ENCODE results near the gene LDHA.

DNA sequence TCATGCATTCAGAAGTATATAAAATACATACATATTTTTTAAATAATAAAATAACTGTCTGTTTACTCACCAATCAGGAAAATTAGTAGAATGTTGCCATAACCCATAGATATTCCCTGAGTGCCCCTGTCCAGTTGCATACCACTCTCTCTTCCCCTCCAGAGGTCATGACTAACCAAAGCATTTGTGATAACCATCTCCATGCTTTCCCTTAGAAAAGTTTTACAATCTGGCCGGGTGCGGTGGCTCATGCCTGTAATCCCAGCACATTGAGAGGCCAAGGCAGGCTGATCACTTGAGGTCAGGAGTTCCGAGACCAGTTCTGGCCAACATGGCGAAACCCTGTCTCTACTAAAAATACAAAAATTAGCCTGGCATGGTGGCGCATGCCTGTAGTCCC is 33.2 kb upstream of the LDHA start:
- no peak for TF ChIP-seq EP300 (IDR thresholded peaks at IDR 0.05)
- TF ChIP-seq POLR2A (IDR thresholded peaks at IDR 0.05), result no peak
- TF ChIP-seq, protein P1, sequence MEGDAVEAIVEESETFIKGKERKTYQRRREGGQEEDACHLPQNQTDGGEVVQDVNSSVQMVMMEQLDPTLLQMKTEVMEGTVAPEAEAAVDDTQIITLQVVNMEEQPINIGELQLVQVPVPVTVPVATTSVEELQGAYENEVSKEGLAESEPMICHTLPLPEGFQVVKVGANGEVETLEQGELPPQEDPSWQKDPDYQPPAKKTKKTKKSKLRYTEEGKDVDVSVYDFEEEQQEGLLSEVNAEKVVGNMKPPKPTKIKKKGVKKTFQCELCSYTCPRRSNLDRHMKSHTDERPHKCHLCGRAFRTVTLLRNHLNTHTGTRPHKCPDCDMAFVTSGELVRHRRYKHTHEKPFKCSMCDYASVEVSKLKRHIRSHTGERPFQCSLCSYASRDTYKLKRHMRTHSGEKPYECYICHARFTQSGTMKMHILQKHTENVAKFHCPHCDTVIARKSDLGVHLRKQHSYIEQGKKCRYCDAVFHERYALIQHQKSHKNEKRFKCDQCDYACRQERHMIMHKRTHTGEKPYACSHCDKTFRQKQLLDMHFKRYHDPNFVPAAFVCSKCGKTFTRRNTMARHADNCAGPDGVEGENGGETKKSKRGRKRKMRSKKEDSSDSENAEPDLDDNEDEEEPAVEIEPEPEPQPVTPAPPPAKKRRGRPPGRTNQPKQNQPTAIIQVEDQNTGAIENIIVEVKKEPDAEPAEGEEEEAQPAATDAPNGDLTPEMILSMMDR (IDR thresholded peaks at IDR 0.05), result no peak

Measured in upper lobe of left lung (tissue), 4 donors.